ENCODE measurements around the gene RANBP10. TPM values are rescaled to one million over a fixed set of nuclear protein-coding genes. Genes with fewer than 3 reads are reported as not detected.
"Not testable (repeated sequence)": the region's sequence is repeated elsewhere in the genome, so short reads cannot be mapped to it uniquely, and the experiment has no call there.

RANBP10 gene
- polyA plus RNA-seq, 1 donor, result 28.8 TPM

- no peak for DNase-seq
These were observed 31.1 kb downstream of the RANBP10 start for GRCh38 chr16:67775273-67775672.

- no peak for DNase-seq
These were observed 31.9 kb downstream of the RANBP10 start for GRCh38 chr16:67774457-67774853.

GRCh38 chr16:67773569-67774456 is 32.5 kb downstream of the RANBP10 start:
- no peak for DNase-seq

- DNase-seq, result no peak
These were observed 33.3 kb downstream of the RANBP10 start for GRCh38 chr16:67773099-67773498.

- DNase-seq, result no peak
These were observed 35.9 kb downstream of the RANBP10 start for GRCh38 chr16:67770346-67770991.

GRCh38 chr16:67767953-67768352 is 38.4 kb downstream of the RANBP10 start:
- DNase-seq, result no peak

- no peak for DNase-seq
These were observed 40.1 kb downstream of the RANBP10 start for GRCh38 chr16:67766291-67766690.

- no peak for DNase-seq
These were observed 42.1 kb downstream of the RANBP10 start for GRCh38 chr16:67764158-67764667.

GRCh38 chr16:67763066-67763465 is 43.3 kb downstream of the RANBP10 start:
- DNase-seq, result no peak

- DNase-seq, result no peak
These were observed 44.0 kb downstream of the RANBP10 start for GRCh38 chr16:67762385-67762784.

GRCh38 chr16:67761924-67762323 is 44.4 kb downstream of the RANBP10 start:
- no peak for DNase-seq

- no peak for DNase-seq
These were observed 45.5 kb downstream of the RANBP10 start for GRCh38 chr16:67760956-67761230.

GRCh38 chr16:67760206-67760955 is 46.0 kb downstream of the RANBP10 start:
- DNase-seq, result no peak

GRCh38 chr16:67758966-67759365 is 47.4 kb downstream of the RANBP10 start:
- DNase-seq, result no peak

GRCh38 chr16:67758006-67758405 is 48.4 kb downstream of the RANBP10 start:
- DNase-seq, result no peak

- DNase-seq, result no peak
These were observed 53.7 kb downstream of the RANBP10 start for GRCh38 chr16:67752641-67753040.

- DNase-seq, result not testable (repeated sequence)
These were observed 55.0 kb downstream of the RANBP10 start for GRCh38 chr16:67751331-67751730.

GRCh38 chr16:67750466-67750865 is 55.9 kb downstream of the RANBP10 start:
- no peak for DNase-seq

- DNase-seq, result no peak
These were observed 56.8 kb downstream of the RANBP10 start for GRCh38 chr16:67749436-67750078.

GRCh38 chr16:67748834-67749233 is 57.5 kb downstream of the RANBP10 start:
- DNase-seq, result no peak

- DNase-seq, result no peak
These were observed 59.5 kb downstream of the RANBP10 start for GRCh38 chr16:67746846-67747245.

GRCh38 chr16:67741118-67741517 is 65.2 kb downstream of the RANBP10 start:
- no peak for DNase-seq

- no peak for DNase-seq
These were observed 66.0 kb downstream of the RANBP10 start for GRCh38 chr16:67740391-67740790.

Data from hindlimb muscle (tissue), 1 donor.